HepG2 (cell line): ENCODE measurements around the gene SLC38A8. TPM values are rescaled to one million over a fixed set of nuclear protein-coding genes. Genes with fewer than 3 reads are reported as not detected.
A peak's percentile ranks its signal among the peaks of the same experiment; 100 is the strongest.

Experiments
- ATAC-seq: fragments of 200-7000 bp; cut with Tn5 transposase; 3 replicates; pipeline ENCODE4 v1.9.1; 2020; ENCODE audit warnings: mild to moderate bottlenecking, moderate library complexity
- BruUV-seq: library from RNA; stranded (reverse); fragments of 400-500 nt; replicated peaks from 2 replicates; lab custom pipeline; 2021; lab: Mats Ljungman, UMichigan
- CTCF ChIA-PET: fragments of 300-600 bp; formaldehyde crosslinking; extraction: SDS; loops from one replicate; lab custom pipeline; 2021; ENCODE audit warnings: low total read pairs, inconsistent platforms, low intra/inter-chr PET ratio; lab: Yijun Ruan, JAX
- POLR2A ChIA-PET: fragments of 350-600 bp; sonication (Branson Sonifier 250); formaldehyde crosslinking; loops from one replicate; lab custom pipeline; 2020; ENCODE audit warnings: antibody characterized with exemption, inconsistent platforms; lab: Yijun Ruan, JAX
- DNase-seq: peaks from one replicate; pipeline ENCODE4 v3.0.0-alpha.2; 2015; ENCODE audit warnings: low spot score
- FAIRE-seq: peaks from 3 replicates; lab custom pipeline; 2011; peaks lifted over from hg19 to GRCh38; lab: Jason Lieb, UNC
- H2AFZ ChIP-seq: one replicate; pipeline ENCODE4 v1.6.1; 2011; ENCODE audit warnings: low read length, inconsistent platforms
- H3K27ac ChIP-seq: fragments of 300-600 bp; 3 replicates; pipeline ENCODE4 v1.8.0; 2011; ENCODE audit warnings: mixed run types, mild to moderate bottlenecking, mixed read lengths, low read length, inconsistent platforms; ENCODE audit not compliant: insufficient read depth; ENCODE audit errors: extremely low read length
- H3K27me3 ChIP-seq, 2 experiments: fragments of 200-600 bp in 1 of 2; 2 replicates in 1 of 2; 3 replicates in 1 of 2; pipeline versions ENCODE4 v1.6.0 to v1.8.0; 2011; ENCODE audit warnings: low read length in 2 of 2, mild to moderate bottlenecking in 2 of 2, moderate library complexity in 2 of 2, inconsistent platforms in 1 of 2; ENCODE audit not compliant: insufficient read depth in 2 of 2, control insufficient read depth in 1 of 2
- H3K36me3 ChIP-seq, 2 experiments: fragments of 200-600 bp in 1 of 2; replicated peaks in 1 of 2; 2 replicates in 1 of 2; 3 replicates in 1 of 2; pipeline versions ENCODE4 v1.5.1 to v1.8.0; 2011; ENCODE audit warnings: low read length in 2 of 2, inconsistent platforms in 1 of 2; ENCODE audit not compliant: insufficient read depth in 2 of 2, control insufficient read depth in 1 of 2
- H3K4me1 ChIP-seq: 2 replicates; pipeline ENCODE4 v1.5.1; 2012; ENCODE audit warnings: low read length, inconsistent platforms; ENCODE audit not compliant: insufficient read depth
- H3K4me2 ChIP-seq: 2 replicates; pipeline ENCODE4 v1.6.0; 2011; ENCODE audit warnings: low read depth, low read length, inconsistent platforms
- H3K4me3 ChIP-seq, 3 experiments: fragments of 200-600 bp in 1 of 3; sonication (generic), shearing (Covaris generic) in 1 of 3; replicated peaks in 1 of 3; 2 replicates each; pipeline ENCODE4 v1.5.1; 2011 to 2016; ENCODE audit warnings: low read length in 3 of 3, inconsistent platforms in 2 of 3, low read depth in 2 of 3, mild to moderate bottlenecking in 2 of 3, control low read depth in 1 of 3, mixed read lengths in 1 of 3; ENCODE audit not compliant: insufficient read depth in 1 of 3
- H3K79me2 ChIP-seq: one replicate; pipeline ENCODE4 v1.6.1; 2011; ENCODE audit warnings: low read length, inconsistent platforms; ENCODE audit not compliant: insufficient read depth
- H3K9ac ChIP-seq: 2 replicates; pipeline ENCODE4 v1.6.0; 2011; ENCODE audit warnings: mild to moderate bottlenecking, low read depth, low read length, inconsistent platforms; ENCODE audit not compliant: insufficient read depth
- H3K9me3 ChIP-seq: 2 replicates; pipeline ENCODE4 v1.5.1; 2012; ENCODE audit warnings: mild to moderate bottlenecking, low read length
- H4K20me1 ChIP-seq: 2 replicates; pipeline ENCODE4 v1.6.0; 2011; ENCODE audit warnings: inconsistent platforms, mild to moderate bottlenecking, low read length, moderate library complexity; ENCODE audit not compliant: insufficient read depth
- GATA4 ChIP-seq: sonication (generic); IDR thresholded peaks from 2 replicates; pipeline ENCODE4 v1.6.1; 2016; ENCODE audit warnings: antibody characterized with exemption, low read depth, borderline replicate concordance
- SIN3A ChIP-seq: IDR thresholded peaks from 2 replicates; pipeline ENCODE4 v1.6.1; 2011; ENCODE audit warnings: low read depth, mild to moderate bottlenecking, control low read depth, low read length, borderline replicate concordance
- ZFP1 ChIP-seq: IDR thresholded peaks from 2 replicates; pipeline ENCODE4 v1.6.1; 2016
- ZNF329 ChIP-seq: sonication (generic); formaldehyde crosslinking; IDR thresholded peaks from 2 replicates; pipeline ENCODE4 v1.9.0; 2021; ENCODE audit warnings: low read depth, mild to moderate bottlenecking, missing genetic modification reagents
- ZNF674 ChIP-seq: sonication (generic); formaldehyde crosslinking; IDR thresholded peaks from 2 replicates; pipeline ENCODE4 v1.5.0; 2020; ENCODE audit warnings: low read depth, mild to moderate bottlenecking, missing genetic modification reagents
- WGBS: methylation state at CpG from one replicate; pipeline ENCODE4 v1.1.6; 2017; ENCODE audit warnings: low lambda C conversion rate; 5-methylcytosine and 5-hydroxymethylcytosine counted together
- in situ Hi-C: cut with HindIII; loops from 2 replicates; pipeline ENCODE4 v1.10.0; 2017; ENCODE audit warnings: low pct_unique_long_range_greater_than_20kb; ENCODE audit not compliant: extremely low pct_ligation_motif_present
- intact Hi-C: fragments of 100-400 bp; cut with micrococcal nuclease; formaldehyde crosslinking; loops from one replicate; pipeline ENCODE4 v1.10.0; 2022; ENCODE audit not compliant: unreplicated experiment
- polyA plus RNA-seq, 8 experiments: library from polyadenylated mRNA; depleted of rRNA in 3 of 8; stranded (reverse) in 7 of 8; unstranded in 1 of 8; fragments of >200 nt; fragmentation: Illumina TruSeq in 4 of 8; extraction: Trizol in 4 of 8; gene quantifications; 2 replicates each; pipeline versions ENCODE4 v1.2.1 to v1.2.3, GENCODE V29; 2011 to 2016; ENCODE audit warnings: low read depth in 4 of 8, missing spikeins in 1 of 8, mixed read lengths in 1 of 8; ENCODE audit not compliant: insufficient read depth in 1 of 8
- total RNA-seq, 5 experiments: library from RNA; depleted of rRNA; stranded (reverse); fragments of >200 nt; fragmentation: Illumina TruSeq; extraction: Trizol; gene quantifications; 2 replicates each; pipeline ENCODE4 v1.2.3, GENCODE V29; 2016; ENCODE audit warnings: low read depth in 1 of 5

Gene SLC38A8
- total and polyA plus RNA-seq, 2 of the 13 experiments (the other 11 are each of a cell fraction or from before 2014, with no cell fraction given) = 0.24 to 0.37 TPM

DNA sequence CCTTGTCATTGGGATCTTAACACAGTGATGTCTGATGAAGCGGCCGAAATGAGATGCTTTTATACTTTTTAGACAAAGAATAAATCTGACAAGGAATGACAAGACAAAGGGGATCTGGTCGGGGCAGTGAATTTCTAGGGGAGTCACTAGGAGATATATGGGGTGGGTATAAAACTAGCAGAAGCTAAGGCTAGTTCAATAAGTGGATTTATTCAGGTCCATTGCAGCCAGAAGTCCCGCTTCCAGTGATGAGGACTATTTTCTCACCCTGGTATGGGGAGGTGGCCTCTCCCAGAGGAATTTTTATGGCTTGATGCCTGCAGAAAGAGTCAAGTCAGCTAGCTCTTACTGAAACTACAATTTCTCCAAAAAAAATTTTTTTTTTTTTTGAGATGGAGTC is 23.9 kb downstream of the SLC38A8 start:
- intact Hi-C loops = no loop called here
- WGBS = 67% methylated on average over 4 of the region's 4 CpGs
- Histone ChIP-seq H3K27ac (no peak overlapping the region), H3K4me2 (no peak overlapping the region), H3K79me2 (no peaks in the 10 kb centered on the region), H3K9ac (no peak overlapping the region), H3K4me3 (no peak overlapping the region), H2AFZ (no peak overlapping the region), H3K36me3 (no peaks in the 10 kb centered on the region), H4K20me1 (no peaks in the 10 kb centered on the region), H3K9me3 (peaks cover 23% of the 10 kb centered on the region), H3K27me3 (no peaks in the 10 kb centered on the region), H3K4me1 (peaks cover 41% of the 10 kb centered on the region)
- in situ Hi-C loops = no loop called here
- no peak for TF ChIP-seq ZNF329 (CRISPR knock-in tag)
- peak; percentile 98 for TF ChIP-seq ZFP1 (CRISPR knock-in tag)
- ChIA-PET CTCF (no interaction called here), POLR2A (no interaction called here)
- FAIRE-seq (no peak), ATAC-seq (no peak), DNase-seq (no peak)
- no TSS peak for BruUV-seq

DNA sequence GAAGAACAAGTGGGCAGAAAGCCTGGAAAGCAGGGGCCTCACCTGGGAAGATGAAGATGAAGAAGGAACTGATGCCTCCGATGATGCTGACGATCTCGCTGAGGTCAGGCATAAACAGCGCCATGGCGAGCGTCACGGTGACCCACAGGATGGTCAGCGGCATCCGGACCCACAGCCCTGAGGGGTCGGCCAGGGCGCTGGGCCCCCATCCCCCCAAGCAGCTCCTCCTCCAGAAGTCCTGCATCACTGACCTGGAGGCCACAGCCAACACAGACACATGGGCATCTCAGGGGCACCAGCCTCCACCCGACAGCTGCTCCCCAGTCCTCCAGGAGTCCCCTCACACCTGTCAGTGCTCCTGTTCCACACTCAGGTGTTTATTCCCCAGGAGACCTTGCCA is 26.1 kb downstream of the SLC38A8 start:
- in situ Hi-C loops = no loop called here
- intact Hi-C loops = no loop called here

More for the DNA sequence above, 26.1 kb downstream of the SLC38A8 start:
- WGBS = 62% methylated on average over 12 of the region's 12 CpGs
- Histone ChIP-seq H2AFZ (no peak overlapping the region), H3K4me2 (no peak overlapping the region), H3K4me1 (peaks cover 22% of the 10 kb centered on the region), H3K79me2 (no peaks in the 10 kb centered on the region), H3K4me3 (no peak overlapping the region), H3K9ac (no peak overlapping the region), H3K9me3 (peaks cover 17% of the 10 kb centered on the region), H3K27ac (no peak overlapping the region), H4K20me1 (no peaks in the 10 kb centered on the region), H3K27me3 (peaks cover 0 to 9% of the 10 kb centered on the region in 2 experiments; a peak in 2 of 5 replicates), H3K36me3 (no peaks in the 10 kb centered on the region)
- POLR2A ChIA-PET = no interaction called here
- CTCF ChIA-PET = no interaction called here
- BruUV-seq = no TSS peak
- TF ChIP-seq GATA4 = no peak
- TF ChIP-seq ZNF674 (CRISPR knock-in tag) = no peak
- TF ChIP-seq SIN3A = no peak
- DNase-seq = no peak
- ATAC-seq = no peak
- FAIRE-seq = no peak
